Gastrocnemius medialis (tissue), 4 donors: Measurements from ENCODE around the gene TNNT1. TPM values are rescaled to one million over a fixed set of nuclear protein-coding genes. Genes with fewer than 3 reads are reported as not detected.

Source experiments
- ATAC-seq, 2 donors: fragments of 150-250 bp; one replicate each; pipeline ENCODE4 v1.9.1; 2016
- DNase-seq, 2 donors: peaks; one replicate each; pipeline ENCODE4 v3.0.0-alpha.2; 2019
- H3K27ac ChIP-seq, 4 donors: fragments of 200-600 bp; sonication (generic); 1 replicate in 1 of 4; 2 replicates in 3 of 4; pipeline ENCODE4 v1.5.1; 2016 to 2018; ENCODE audit warnings: mild to moderate bottlenecking in 2 of 4, moderate library complexity in 1 of 4
- H3K27me3 ChIP-seq, 3 donors: fragments of 200-600 bp; sonication (generic) in 2 of 3; 1 replicate in 1 of 3; 2 replicates in 2 of 3; pipeline versions ENCODE4 v1.5.1 to v1.6.0; 2016 to 2019; ENCODE audit warnings: mild to moderate bottlenecking in 1 of 3, moderate library complexity in 1 of 3
- H3K36me3 ChIP-seq, 2 donors: fragments of 200-600 bp; sonication (generic) in 1 of 2; one replicate each; pipeline ENCODE4 v1.5.1; 2017 to 2018
- H3K4me1 ChIP-seq, 2 donors: fragments of 200-600 bp; sonication (generic) in 1 of 2; one replicate each; pipeline ENCODE4 v1.5.1; 2016 to 2017; ENCODE audit warnings: mild to moderate bottlenecking in 2 of 2
- H3K4me3 ChIP-seq, 4 donors: fragments of 200-600 bp; sonication (generic) in 3 of 4; 1 replicate in 1 of 4; 2 replicates in 3 of 4; pipeline ENCODE4 v1.5.1; 2016 to 2019; ENCODE audit warnings: mild to moderate bottlenecking in 2 of 4
- H3K9me3 ChIP-seq, 3 donors: fragments of 200-600 bp; sonication (generic) in 2 of 3; 1 replicate in 1 of 3; 2 replicates in 2 of 3; pipeline ENCODE4 v1.5.1; 2016 to 2019
- POLR2A ChIP-seq, 2 donors: fragments of 450-650 bp; IDR thresholded peaks; one replicate each; pipeline ENCODE4 v1.6.1; 2017; ENCODE audit warnings: antibody characterized with exemption in 2 of 2, mild to moderate bottlenecking in 2 of 2, moderate library complexity in 2 of 2
- in situ Hi-C, 4 donors: fragments of 200-750 bp; cut with MboI; loops; one replicate each; pipeline versions ENCODE4 v1.15.0 to v1.8.0; 2017; ENCODE audit warnings: low sequenced_read_pairs in 4 of 4
- intact Hi-C: fragments of 100-400 bp; cut with DNase I; formaldehyde crosslinking; loops from one replicate; pipeline ENCODE4 v1.15.1; 2023; ENCODE audit warnings: low total_unique reads
- total RNA-seq, 4 donors: library from RNA; depleted of rRNA; stranded (reverse); fragments of >200 nt; gene quantifications; one replicate each; pipeline versions ENCODE4 v1.1.0 to v1.2.3, GENCODE V29; 2016
- TF ChIP-seq, protein P1 (sequence below), 5 experiments: fragments of 450-650 bp in 3 of 5; fragments of 200-600 bp in 2 of 5; sonication (generic) in 2 of 5; IDR thresholded peaks in 4 of 5; conservative IDR thresholded peaks in 1 of 5; 1 replicate in 4 of 5; 2 replicates in 1 of 5; pipeline ENCODE4 v1.5.1; 2016 to 2019; ENCODE audit warnings: antibody characterized with exemption in 5 of 5, mild to moderate bottlenecking in 3 of 5, moderate library complexity in 3 of 5

TNNT1 gene
- total RNA-seq, 4 donors from 2014 or later: 2,342 to 9,166 (median 6,627) TPM

DNA sequence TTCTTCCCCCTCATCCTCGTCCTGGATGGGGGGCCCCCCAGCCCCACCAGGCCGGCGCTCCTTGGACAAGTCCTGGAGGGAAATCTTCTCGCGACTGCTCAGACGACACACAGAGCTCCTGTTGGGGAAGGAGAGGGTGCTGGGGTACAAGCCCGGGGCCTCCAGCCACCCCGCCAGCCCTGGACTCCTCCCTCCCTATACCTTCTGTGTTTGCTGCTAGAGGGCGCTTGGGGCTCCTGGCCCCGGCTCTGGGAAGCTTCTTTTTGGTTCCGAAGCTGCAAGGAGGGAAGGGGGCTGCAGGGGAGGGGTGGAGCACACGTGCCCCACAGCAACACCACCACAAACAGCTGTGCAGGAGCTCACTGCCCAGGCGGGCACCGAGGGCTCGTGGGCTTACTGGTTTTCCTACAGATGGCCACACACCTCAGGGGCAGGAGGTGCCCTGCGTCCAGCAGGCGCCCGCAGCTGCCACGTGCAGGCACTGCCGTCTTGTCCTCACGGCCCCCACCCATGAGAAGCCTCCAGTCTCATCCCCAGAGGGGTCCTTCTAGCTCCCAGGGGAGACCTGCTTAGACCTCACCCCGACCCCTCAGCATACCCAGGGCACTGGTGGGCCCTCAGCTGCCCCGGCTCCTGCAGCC, 52.8 kb downstream of the TNNT1 start:
- Histone ChIP-seq H3K27me3 (no peaks in the 10 kb centered on the region), H3K4me3 (no peak overlapping the region), H3K4me1 (peaks cover 0 to 10% of the 10 kb centered on the region in 2 donors), H3K9me3 (no peaks in the 10 kb centered on the region), H3K27ac (no peak overlapping the region), H3K36me3 (peaks cover 0 to 36% of the 10 kb centered on the region in 2 donors)
- TF ChIP-seq, protein P1, sequence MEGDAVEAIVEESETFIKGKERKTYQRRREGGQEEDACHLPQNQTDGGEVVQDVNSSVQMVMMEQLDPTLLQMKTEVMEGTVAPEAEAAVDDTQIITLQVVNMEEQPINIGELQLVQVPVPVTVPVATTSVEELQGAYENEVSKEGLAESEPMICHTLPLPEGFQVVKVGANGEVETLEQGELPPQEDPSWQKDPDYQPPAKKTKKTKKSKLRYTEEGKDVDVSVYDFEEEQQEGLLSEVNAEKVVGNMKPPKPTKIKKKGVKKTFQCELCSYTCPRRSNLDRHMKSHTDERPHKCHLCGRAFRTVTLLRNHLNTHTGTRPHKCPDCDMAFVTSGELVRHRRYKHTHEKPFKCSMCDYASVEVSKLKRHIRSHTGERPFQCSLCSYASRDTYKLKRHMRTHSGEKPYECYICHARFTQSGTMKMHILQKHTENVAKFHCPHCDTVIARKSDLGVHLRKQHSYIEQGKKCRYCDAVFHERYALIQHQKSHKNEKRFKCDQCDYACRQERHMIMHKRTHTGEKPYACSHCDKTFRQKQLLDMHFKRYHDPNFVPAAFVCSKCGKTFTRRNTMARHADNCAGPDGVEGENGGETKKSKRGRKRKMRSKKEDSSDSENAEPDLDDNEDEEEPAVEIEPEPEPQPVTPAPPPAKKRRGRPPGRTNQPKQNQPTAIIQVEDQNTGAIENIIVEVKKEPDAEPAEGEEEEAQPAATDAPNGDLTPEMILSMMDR (IDR thresholded peaks at IDR 0.05 in 4 of 5, conservative IDR thresholded peaks at IDR 0.05 in 1 of 5): no peak
- TF ChIP-seq POLR2A (IDR thresholded peaks at IDR 0.05): no peak
- in situ Hi-C loops: no loop called here
- no peak for ATAC-seq
- no peak for DNase-seq
- intact Hi-C loops: no loop called here

DNA sequence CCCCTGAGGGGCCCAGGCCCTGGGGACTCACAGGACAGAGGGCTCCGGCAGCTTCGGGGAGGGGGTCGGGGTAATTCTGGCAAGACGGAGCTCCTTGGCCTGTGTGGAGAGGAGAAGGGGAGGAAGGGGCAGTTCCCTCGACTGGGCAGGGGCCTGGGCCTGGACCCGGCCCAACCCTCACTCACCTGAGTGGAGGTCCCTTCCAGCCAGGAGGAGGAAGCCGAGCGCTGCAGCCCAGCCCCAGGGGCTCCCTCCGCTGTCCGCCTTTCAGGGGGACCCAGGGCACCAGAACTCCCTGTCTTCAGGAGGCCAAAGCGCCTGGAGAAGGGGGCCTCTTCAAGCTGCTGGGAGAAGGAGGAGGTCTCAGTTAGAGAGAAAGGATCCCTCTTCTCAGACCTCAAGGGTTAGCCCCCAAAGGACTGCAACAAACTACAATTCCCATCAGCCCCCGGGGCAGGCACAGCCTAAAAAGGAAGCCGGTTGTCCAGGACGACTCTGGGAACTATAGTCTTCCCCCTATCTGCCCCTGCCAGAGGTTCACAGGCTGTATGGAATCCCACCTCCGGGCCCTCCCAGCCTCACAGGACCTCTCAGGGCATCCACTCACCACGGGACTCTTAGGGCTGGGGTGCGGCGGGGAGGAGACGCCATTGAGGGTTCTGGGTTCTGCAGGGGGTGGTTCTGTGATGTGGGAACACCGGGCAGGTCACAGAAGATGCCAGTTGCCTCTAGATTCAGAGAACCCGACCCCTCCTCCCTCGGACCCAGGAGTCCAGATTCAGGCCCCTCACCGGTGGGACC, 53.5 kb downstream of the TNNT1 start:
- DNase-seq: no peak

DNA sequence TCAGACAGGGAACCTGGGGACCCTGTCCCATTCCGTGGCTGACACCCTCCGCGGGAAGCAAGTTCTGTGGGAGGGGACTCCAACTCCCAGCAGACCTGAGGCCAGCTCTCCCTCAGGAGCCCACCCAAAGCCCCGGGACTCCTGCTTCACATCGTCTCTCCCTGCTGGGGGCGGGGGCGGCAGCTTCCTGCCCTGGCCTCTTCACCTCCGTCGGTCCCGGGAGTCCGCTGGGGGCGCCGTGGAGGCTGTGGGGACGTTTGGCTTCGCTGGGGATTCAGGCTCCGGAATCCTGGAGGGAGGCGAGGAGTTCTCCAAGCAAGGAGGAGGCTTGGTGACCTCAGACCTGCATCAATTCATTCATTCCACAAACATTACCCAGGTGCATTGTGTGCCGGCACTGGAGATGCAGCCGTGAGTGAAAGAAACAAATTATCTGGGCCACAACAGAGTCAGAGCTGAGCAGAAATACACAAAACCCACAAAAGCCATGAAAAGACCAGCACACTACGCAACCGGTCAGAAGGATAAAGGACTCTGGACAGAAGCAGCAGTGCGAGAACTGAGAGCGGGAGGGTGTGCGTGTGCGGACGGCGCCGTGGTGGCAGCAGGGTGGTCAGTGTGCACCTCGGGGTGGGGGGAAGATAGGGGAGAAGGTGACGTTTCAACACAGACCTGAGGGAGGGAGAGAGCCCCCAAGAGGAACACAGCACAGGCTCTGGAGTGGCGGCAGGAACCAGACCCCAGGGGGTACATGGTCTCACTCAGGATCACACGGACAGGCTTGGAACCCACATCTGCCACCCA, 54.3 kb downstream of the TNNT1 start:
- peak overlapping the region in 2 of 4 donors; percentile 15 to 31 for H3K27ac ChIP-seq
- DNase-seq: no peak
- intact Hi-C loops: no loop called here

More for the DNA sequence above, 53.5 kb downstream of the TNNT1 start:
- peaks cover 0 to 10% of the 10 kb centered on the region in 2 donors for H3K4me1 ChIP-seq
- TF ChIP-seq POLR2A (IDR thresholded peaks at IDR 0.05): no peak
- TF ChIP-seq, protein P1 (IDR thresholded peaks at IDR 0.05 in 4 of 5, conservative IDR thresholded peaks at IDR 0.05 in 1 of 5): no peak
- no peaks in the 10 kb centered on the region for H3K27me3 ChIP-seq
- no peaks in the 10 kb centered on the region for H3K9me3 ChIP-seq
- intact Hi-C loops: no loop called here
- H3K4me3 ChIP-seq: no peak overlapping the region
- H3K27ac ChIP-seq: no peak overlapping the region
- ATAC-seq: no peak
- in situ Hi-C loops: no loop called here
- H3K36me3 ChIP-seq: peaks cover 0 to 42% of the 10 kb centered on the region in 2 donors

More for the DNA sequence above, 54.3 kb downstream of the TNNT1 start:
- peaks cover 0 to 43% of the 10 kb centered on the region in 2 donors for H3K36me3 ChIP-seq
- in situ Hi-C loops: no loop called here
- no peak overlapping the region for H3K4me3 ChIP-seq
- H3K4me1 ChIP-seq: peaks cover 0 to 6% of the 10 kb centered on the region in 2 donors
- H3K27me3 ChIP-seq: no peaks in the 10 kb centered on the region
- no peak for ATAC-seq
- H3K9me3 ChIP-seq: no peaks in the 10 kb centered on the region
- TF ChIP-seq, protein P1 (IDR thresholded peaks at IDR 0.05 in 4 of 5, conservative IDR thresholded peaks at IDR 0.05 in 1 of 5): no peak
- TF ChIP-seq POLR2A (IDR thresholded peaks at IDR 0.05): no peak
